Measurements from ENCODE around the gene ZFYVE26. TPM values are rescaled to one million over a fixed set of nuclear protein-coding genes. Genes with fewer than 3 reads are reported as not detected.

The ZFYVE26 gene
- total RNA-seq, 1 donor from 2014 or later = 33.4 TPM

- no peaks in the 10 kb centered on the region for H3K9me3 Mint-ChIP-seq (ENCODE audit: unreplicated experiment)
- H3K4me1 Mint-ChIP-seq (ENCODE audit: unreplicated experiment) = peaks cover 30% of the 10 kb centered on the region
- H3K27ac Mint-ChIP-seq (ENCODE audit: unreplicated experiment) = no peak overlapping the region
- no peak for TF ChIP-seq CTCF (IDR thresholded peaks at IDR 0.05)
- H3K27me3 Mint-ChIP-seq (ENCODE audit: unreplicated experiment) = no peaks in the 10 kb centered on the region
- no peak overlapping the region for H3K4me3 Mint-ChIP-seq (ENCODE audit: unreplicated experiment)
- DNase-seq (ENCODE audit: extremely low spot score, unreplicated experiment) = no peak
- H3K36me3 Mint-ChIP-seq (ENCODE audit: unreplicated experiment) = peaks cover 5% of the 10 kb centered on the region
Observed at GRCh38 chr14:67697006-67697405, 119.4 kb downstream of the ZFYVE26 start.

Other genes with a start within 250 kb of the ZFYVE26 start
- 18.3 and 20.6 TPM in 2 replicates for gene PIGH, start 216.3 kb downstream of the ZFYVE26 start, total RNA-seq
- 3.2 and 4.2 TPM in 2 replicates for gene ARG2, start 196.7 kb downstream of the ZFYVE26 start, total RNA-seq
- gene VTI1B, start 142.0 kb downstream of the ZFYVE26 start, total RNA-seq = 89.3 and 104 TPM in 2 replicates
- gene RDH11, start 120.8 kb downstream of the ZFYVE26 start, total RNA-seq = 54.1 and 55.2 TPM in 2 replicates
- gene RDH12, start 114.7 kb downstream of the ZFYVE26 start, total RNA-seq = not detected in 2 replicates
- gene RAD51B, start 3.2 kb upstream of the ZFYVE26 start, total RNA-seq = 11.9 and 12.7 TPM in 2 replicates